ENCODE results near the gene C1QA.

The C1QA gene

DNA sequence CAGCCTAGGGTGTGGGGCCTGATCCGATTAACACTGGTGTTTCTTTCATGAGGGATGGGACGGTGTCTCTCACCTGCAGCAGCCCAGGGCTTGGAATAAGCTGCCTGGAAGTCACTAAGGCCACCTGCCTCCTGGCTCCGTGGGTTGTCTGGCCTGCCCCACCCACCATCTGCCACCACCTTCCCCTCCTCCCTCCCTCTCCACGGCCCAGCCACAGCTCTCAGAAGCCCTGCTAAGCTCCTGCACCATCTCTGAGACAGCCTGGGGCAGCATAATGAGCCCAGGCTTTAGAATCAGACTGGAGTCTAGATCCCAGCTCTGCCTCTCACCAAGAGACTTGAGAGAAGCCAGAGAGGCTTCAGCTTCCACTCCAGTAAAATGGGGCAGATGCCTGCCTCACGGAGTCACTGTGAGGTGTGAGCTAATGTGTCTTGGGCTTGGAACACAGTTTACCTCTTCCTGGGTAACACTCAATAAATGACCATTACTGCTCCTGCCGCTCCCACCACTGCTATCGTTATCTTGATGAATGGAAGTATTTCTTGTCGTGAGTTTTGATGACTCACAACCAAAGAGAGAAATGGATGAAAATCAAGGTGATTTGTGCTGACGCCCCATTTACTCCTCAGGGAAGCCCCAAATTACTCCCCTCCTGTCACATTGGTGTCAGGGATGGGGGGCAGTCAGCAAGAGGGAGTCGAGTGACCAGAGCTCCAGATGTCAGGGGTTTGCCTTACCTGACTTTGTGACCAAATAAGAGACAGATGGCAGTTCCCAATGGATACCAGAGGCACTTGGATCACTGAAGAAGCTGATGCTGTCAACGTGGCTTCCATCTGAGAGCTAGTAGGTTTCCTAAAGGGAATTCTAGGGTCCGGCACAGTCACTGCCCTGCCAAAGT lies 23.5 kb upstream of the C1QA start:
- DNase-seq (ENCODE audit: low read depth in 2 of 2): no peak

DNA sequence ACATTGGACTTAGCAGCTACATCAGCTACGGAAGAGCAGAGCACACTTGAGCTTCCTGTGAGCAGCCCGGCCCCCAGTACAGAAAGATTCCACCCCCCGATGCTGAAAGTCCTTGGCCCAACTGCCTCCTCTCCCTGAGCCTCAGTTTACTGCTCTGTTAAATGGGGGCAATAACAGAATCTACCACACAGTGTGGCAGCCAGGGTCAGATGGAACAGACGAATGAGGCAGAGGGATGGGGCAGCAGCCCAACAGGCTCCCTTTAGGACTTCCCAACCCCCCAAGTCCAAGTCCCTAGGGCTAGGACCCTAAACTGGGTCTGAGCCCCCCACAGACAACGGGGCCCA lies 22.9 kb upstream of the C1QA start:
- DNase-seq (ENCODE audit: low read depth in 2 of 2): no peak

- no peak for DNase-seq (ENCODE audit: low read depth in 2 of 2)
Observed at GRCh38 chr1:22613951-22614350, 22.5 kb upstream of the C1QA start.

GRCh38 chr1:22615886-22616285 lies 20.5 kb upstream of the C1QA start:
- no peak for DNase-seq (ENCODE audit: low read depth in 2 of 2)

- DNase-seq (ENCODE audit: low read depth in 2 of 2): no peak
Observed at GRCh38 chr1:22616571-22616970, 19.9 kb upstream of the C1QA start.

DNA sequence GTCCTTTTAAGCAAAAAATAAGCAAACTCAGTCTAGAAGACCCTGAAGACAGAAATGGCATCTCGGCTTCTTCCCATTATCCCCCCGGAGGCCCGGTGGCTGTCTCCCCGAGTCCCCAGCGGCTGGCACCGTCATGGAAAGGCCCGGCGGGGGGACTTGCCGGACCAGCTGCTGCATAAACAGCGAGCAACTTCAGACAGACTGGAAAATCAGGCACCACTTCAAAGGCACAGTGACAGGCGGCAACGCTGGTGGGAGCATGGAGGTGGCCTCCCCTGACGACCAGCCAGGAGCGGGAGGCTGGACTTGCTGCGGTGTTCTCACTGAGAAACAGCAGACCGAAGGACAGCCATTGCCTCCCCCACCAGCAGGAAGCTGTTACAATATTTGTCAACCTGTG lies 18.4 kb upstream of the C1QA start:
- no peak for DNase-seq (ENCODE audit: low read depth in 2 of 2)

DNA sequence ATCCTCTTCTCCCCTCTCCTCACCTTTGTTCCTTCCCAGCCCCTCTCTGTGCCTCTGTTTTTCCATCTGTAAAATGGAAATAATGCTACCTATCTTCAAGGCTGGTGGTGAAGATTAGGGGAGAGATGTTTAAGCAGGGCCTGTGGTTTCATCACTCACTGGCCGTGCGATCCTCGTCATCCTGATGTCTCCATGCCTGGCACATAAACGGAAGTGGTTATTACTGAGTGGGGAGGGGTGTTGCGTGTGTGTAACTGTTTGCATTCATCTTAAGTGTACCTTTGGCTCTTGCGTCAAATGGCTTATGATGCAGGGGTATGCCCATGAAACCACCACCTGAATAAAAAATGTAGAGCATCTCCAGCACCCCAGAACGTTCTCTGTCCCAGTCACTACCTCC lies 17.2 kb upstream of the C1QA start:
- DNase-seq (ENCODE audit: low read depth in 2 of 2): no peak

DNA sequence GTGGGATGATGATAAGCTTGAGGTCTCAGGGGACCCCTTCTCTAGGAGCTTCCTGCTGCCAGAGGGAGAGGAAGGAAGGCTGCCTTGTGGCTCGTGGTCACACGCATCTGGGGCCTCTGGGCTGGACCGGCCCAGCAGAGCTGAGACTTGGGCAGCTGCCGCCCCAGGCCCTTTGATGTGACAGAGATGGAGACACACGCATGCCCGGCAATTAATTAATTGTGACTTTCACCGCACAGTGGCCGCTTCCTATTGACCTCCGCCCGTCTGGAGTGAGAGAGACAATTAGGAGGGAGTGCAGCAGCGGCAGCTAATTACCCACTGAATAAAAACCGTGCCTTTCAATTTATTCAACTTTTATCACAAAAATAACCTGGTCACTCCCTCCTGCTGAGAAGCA lies 16.6 kb upstream of the C1QA start:
- DNase-seq (ENCODE audit: low read depth in 2 of 2): no peak

- DNase-seq (ENCODE audit: low read depth in 2 of 2): no peak
Observed at GRCh38 chr1:22621761-22622160, 14.7 kb upstream of the C1QA start.

- no peak for DNase-seq (ENCODE audit: low read depth in 2 of 2)
Observed at GRCh38 chr1:22625262-22625925, 11.0 kb upstream of the C1QA start.

DNA sequence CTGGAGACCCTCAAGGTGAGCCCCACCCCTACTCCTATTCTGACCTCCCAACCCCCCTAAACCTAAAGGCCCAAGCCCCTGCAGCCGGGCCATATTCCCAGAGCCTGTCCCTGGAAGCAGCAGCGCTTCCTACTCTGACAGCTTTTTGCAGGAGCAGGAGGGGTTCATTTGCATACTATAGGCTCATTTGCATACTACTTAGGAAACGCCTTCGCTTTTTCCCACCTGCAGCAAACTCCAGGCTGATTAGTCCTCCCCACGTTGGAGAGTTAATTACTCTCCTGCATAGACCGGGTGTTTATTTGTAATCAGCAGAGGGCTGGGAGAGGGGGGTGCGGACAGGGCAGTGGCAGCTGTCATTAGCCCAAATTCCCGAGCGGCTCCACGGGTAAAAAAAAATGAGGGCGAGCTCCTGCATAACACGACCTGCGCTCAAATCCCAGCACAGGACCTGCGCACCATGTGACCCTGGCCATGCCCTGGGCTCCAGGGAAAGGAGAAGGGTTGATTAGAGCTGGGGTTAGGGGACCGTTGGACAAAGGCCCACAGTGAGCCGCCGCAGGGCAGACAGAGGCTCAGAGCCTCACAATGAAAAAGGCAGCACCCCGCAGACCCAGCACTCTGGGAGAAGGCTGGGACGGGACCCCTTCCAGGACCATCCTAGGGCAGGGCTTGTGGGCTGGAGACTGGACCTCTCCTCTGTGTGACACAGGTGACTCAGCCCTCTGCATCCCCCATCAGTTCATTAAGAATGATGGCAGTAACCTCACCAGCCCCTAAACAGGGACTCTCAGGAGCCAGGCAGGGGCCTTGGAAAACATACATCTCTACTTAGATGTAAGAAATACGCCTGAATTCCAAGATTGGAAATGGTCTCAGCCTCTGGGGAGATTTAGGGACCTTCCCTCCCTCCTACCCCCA lies 9.9 kb upstream of the C1QA start:
- no peak for DNase-seq (ENCODE audit: low read depth in 2 of 2)

DNA sequence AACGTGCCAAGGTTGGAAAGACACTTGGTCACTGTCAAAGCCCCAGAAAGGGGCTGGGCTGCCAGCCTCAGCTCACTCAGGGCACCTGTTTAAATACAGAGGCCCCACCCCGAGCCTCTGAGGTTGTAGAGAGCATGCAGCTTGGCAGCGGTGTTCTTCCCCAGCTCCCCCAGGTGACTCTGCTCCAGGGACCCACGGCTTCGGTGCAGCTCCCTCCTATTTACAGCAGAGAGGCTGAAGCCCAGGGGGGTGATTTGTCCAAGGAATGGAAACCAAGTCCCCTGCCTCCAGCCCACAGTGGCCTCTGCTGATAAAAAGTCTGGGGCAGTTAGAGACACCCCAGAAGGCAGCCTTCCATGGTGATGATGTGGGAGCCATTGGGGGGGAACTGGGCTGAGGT lies 9.1 kb upstream of the C1QA start:
- no peak for DNase-seq (ENCODE audit: low read depth in 2 of 2)

GRCh38 chr1:22628698-22629444 lies 7.6 kb upstream of the C1QA start:
- no peak for DNase-seq (ENCODE audit: low read depth in 2 of 2)

DNA sequence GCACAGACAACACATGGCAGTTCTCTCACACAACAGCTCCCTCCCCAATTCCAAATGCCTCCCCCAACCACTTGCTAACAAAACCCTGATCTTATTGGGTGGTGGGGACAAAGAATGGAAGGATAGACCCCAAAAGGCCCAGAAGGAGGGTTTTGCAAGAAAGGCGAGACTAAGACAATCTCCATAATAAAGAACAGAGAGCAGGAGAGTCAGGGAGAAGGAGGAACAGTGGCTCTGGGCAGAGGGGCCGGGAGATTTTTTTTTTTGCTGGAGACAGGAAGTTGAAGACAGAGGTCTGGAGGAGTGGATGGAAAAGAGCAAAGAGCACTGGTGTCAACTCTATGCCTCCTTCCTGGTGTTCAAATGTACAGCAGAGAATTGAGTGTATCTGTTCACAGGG lies 6.5 kb upstream of the C1QA start:
- DNase-seq (ENCODE audit: low read depth in 2 of 2): no peak

DNA sequence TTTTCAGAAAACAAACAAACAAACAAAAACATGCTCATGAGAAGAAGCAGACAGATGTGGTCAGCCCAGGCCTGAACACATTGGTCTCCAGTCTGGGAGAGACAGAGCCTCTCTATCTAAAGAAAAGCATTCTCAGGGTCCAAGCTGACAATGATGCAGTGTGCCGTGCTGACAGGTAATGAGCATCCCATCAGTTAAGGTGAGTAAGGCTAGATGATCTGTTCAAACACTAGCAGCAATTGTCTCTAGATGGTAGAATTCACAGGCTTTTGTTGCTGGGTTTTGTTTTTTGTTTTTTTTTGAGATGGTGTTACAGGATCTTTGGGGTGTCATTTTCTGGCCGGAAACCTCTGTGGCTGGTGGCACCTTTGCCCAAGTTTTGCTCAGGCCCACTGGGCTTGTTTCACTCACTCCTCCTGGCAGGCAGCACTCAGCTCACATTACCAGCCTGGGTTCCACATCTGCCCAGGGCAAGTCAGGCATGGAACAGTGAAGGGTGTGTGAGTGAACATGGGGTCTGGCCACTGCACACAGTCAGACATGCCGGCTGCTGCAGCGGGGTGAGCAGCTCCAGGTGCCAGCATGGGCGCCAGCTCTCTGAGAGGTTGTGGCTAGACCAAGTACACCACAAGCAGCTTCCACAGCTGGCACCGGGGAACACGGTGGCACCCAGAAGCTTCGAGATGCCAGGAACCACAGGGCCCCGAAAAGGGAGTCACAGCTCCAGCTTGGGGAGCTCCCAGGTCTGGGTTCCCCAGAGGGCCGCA lies 2.5 kb upstream of the C1QA start:
- no peak for DNase-seq (ENCODE audit: low read depth in 2 of 2)

DNA sequence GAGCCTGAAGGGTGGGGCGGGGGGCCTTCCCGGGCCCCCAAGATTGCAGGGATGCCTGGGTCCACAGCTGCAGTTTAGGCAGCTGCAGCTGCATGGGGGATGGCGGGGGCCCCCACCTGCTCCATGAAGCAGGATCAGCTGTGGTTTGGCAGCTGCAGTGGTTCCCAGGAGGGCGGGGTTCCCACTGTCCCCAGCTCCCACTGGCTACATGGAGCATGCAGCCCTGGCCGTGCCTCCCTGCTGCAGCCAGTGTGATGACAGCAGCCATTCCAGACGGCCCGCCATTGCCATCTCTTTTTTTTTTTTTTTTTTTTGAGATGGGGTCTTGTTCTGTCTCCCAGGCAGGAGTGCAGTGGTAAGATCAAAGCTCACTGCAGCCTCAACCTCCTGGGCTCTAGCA lies 992 bp upstream of the C1QA start:
- DNase-seq (ENCODE audit: low read depth in 2 of 2): no peak

DNA sequence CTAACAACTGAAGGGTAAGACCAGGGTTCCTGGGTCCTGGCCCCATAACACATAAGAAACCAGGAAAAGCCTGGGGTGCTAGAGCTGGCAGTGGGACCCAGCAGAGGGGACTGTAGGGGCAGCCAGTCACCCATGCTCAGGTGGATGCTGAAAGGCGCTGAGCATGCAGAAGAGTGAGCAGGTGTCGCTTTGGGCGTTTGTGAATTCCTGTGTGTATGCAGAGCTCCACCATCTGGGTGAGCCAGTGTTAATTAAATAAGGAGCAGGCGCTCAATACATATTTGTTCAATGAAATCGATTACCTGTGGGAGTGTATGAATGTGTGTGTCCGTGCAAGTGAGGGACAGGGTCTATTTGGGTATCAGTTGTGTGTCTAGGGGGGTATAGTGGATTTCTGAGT lies 499 bp downstream of the C1QA start:
- DNase-seq (ENCODE audit: low read depth in 2 of 2): no peak

- DNase-seq (ENCODE audit: low read depth in 2 of 2): no peak
Observed at GRCh38 chr1:22637907-22638445, 1.5 kb downstream of the C1QA start.

DNA sequence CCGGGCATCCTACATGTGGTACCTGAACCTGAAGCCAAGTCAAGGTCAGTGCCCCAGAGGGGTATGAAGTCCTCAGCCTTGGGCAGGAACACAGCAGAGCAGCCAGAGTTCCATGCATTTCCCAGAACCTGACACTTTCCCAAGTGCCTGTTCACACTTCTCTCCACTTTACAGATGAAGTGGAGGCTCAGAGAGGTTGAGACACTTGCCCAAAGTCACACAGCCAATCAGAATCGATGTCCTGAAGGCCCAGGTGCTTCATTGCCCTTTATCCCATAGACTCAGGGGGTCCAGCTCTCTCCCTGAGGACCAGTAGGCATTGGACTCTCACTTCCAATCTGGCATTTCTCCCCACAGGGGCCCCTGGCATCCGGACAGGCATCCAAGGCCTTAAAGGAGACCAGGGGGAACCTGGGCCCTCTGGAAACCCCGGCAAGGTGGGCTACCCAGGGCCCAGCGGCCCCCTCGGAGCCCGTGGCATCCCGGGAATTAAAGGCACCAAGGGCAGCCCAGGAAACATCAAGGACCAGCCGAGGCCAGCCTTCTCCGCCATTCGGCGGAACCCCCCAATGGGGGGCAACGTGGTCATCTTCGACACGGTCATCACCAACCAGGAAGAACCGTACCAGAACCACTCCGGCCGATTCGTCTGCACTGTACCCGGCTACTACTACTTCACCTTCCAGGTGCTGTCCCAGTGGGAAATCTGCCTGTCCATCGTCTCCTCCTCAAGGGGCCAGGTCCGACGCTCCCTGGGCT lies 2.2 kb downstream of the C1QA start:
- no peak for DNase-seq (ENCODE audit: low read depth in 2 of 2)

DNA sequence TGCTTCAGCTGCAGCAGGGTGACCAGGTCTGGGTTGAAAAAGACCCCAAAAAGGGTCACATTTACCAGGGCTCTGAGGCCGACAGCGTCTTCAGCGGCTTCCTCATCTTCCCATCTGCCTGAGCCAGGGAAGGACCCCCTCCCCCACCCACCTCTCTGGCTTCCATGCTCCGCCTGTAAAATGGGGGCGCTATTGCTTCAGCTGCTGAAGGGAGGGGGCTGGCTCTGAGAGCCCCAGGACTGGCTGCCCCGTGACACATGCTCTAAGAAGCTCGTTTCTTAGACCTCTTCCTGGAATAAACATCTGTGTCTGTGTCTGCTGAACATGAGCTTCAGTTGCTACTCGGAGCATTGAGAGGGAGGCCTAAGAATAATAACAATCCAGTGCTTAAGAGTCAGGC lies 2.9 kb downstream of the C1QA start:
- no peak for DNase-seq (ENCODE audit: low read depth in 2 of 2)
